A673 (cell line): ENCODE data around the gene C12orf57.

Experiments used
- EZH2 ChIP-seq: fragments of 200-600 bp; sonication (generic); IDR thresholded peaks from 2 replicates; pipeline ENCODE4 v1.6.1; 2017; ENCODE audit warnings: borderline replicate concordance, low read depth, mild to moderate bottlenecking, mixed read lengths, antibody characterized with exemption, low read length; ENCODE audit not compliant: poor library complexity, severe bottlenecking
- TF ChIP-seq, protein P1 (sequence below): fragments of 300-800, 200-600 bp; sonication (generic); conservative IDR thresholded peaks from 2 replicates; pipeline ENCODE4 v1.5.1; 2017; ENCODE audit warnings: low read depth, mild to moderate bottlenecking, antibody characterized with exemption, low read length, moderate library complexity, mixed read lengths

- TF ChIP-seq, protein P1, sequence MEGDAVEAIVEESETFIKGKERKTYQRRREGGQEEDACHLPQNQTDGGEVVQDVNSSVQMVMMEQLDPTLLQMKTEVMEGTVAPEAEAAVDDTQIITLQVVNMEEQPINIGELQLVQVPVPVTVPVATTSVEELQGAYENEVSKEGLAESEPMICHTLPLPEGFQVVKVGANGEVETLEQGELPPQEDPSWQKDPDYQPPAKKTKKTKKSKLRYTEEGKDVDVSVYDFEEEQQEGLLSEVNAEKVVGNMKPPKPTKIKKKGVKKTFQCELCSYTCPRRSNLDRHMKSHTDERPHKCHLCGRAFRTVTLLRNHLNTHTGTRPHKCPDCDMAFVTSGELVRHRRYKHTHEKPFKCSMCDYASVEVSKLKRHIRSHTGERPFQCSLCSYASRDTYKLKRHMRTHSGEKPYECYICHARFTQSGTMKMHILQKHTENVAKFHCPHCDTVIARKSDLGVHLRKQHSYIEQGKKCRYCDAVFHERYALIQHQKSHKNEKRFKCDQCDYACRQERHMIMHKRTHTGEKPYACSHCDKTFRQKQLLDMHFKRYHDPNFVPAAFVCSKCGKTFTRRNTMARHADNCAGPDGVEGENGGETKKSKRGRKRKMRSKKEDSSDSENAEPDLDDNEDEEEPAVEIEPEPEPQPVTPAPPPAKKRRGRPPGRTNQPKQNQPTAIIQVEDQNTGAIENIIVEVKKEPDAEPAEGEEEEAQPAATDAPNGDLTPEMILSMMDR = no peak
- no peak for TF ChIP-seq EZH2
These were observed 43.8 kb upstream of the C12orf57 start for GRCh38 chr12:6899837-6900519.
